Nucleus accumbens (tissue), 56 donors: Measurements from ENCODE around the gene ZNRF1.
"Not testable (repeated sequence)": the region's sequence is repeated elsewhere in the genome, so short reads cannot be mapped to it uniquely, and the experiment has no call there.

Experiments
- DNase-seq, 56 donors: peaks; one replicate each; lab custom pipeline; 2025; lab: John Stamatoyannopoulos, UW

ZNRF1 gene

DNA sequence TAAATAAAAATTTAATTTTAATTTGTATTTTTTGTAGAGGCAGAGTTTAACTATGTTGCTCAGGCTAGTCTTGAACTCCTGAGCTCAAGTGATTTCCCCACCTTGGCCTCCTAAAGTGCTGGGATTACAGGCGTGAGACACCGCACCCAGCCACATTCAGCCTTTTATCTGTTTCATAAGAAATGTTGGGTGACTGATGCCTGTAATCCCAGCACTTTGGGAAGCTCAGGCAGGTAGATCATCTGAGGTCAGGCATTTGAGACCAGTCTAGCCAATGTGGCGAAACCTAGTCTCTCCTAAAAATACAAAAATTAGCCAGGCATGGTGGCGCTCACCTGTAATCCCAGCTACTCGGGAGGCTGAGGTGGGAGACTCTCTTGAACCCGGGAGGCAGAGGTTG is 92.1 kb downstream of the ZNRF1 start:
- not testable (repeated sequence) for DNase-seq

- DNase-seq = not testable (repeated sequence)
Measured at GRCh38 chr16:75091619-75092018, 92.8 kb downstream of the ZNRF1 start.

- no peak for DNase-seq
Measured at GRCh38 chr16:75092777-75093176, 94.0 kb downstream of the ZNRF1 start.

DNA sequence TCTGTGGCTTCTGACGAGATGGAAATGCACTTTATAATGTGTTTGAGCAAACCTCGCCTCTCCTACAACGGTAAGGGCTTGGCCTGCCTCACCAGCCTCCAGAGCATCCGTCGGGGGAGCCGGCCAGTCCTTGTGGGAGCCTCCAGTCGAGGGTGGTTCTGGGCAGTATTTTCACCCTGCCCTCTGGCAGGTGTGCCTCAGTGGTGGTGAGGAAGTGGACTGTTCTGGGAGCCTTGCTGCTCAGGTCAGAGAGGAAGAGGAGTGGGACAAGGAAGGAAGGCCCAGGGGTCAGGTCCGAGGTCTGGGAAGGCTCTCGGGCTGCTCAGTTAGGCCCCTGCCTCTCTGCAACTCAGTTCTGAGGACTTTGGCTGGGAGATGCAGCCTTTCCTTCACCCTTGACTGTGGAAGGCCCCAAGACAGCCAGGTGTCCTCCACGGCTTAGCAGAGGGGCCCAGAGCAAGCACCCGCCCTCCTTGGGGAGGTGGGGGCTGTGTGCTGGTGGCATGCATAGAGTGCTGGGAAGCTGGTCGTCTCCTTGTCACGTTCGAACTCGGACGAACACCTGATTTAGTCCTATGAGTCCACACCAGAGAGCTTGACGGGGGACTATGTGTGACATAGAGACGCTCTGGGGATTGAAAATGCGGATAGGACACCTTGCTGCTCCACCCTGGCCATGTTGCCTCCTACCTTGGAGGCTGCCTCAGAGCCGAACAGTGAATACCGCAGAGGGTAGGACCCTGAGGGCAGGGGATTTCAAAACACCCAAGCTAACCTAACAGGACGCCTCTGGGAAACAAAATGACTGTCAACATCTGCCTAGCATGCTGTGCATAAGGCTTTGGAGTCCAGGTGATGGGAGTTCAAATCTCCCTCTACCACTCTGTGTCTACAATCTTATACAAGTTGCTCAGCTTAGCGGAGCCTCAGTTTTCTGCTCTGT is 95.0 kb downstream of the ZNRF1 start:
- DNase-seq = no peak

- peak in 18 of 56 donors; percentile 9 to 73 (median 28) for DNase-seq
Measured at GRCh38 chr16:75095204-75095621, 96.4 kb downstream of the ZNRF1 start.

GRCh38 chr16:75096656-75097055 is 97.8 kb downstream of the ZNRF1 start:
- no peak for DNase-seq

GRCh38 chr16:75097191-75097761 is 98.5 kb downstream of the ZNRF1 start:
- no peak for DNase-seq

- DNase-seq = peak in 7 of 56 donors; percentile 14 to 38 (median 21)
Measured at GRCh38 chr16:75097941-75098901, 99.4 kb downstream of the ZNRF1 start.

DNA sequence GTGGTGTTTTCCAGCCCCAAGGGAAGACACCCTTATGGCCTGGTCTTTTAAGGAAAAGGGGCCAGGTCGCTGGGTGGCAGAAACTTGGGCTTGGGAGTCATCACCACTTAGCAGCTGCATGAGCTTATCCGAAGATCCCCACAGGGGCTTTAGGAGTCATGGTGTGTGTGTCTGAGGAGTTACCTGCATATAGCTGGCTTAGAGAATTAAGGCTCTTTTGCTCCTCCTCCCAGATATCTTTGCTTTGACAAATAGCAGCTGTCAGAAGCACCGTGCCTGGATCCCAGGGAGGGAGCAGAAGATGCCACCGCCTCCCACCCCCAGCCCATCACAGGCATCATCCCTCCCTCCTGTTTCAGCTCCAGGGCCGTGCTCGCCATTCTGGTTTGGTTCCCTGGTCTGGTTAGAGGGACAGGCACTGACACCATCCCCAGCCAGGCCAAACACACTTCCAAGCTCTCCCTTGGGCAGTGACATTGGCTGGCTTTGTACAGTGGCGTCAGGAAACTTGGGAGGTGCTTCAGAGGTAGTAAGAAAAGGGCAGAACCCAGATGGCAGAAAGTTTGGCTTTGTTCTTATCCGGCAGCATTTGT is 100.3 kb downstream of the ZNRF1 start:
- DNase-seq = no peak

DNA sequence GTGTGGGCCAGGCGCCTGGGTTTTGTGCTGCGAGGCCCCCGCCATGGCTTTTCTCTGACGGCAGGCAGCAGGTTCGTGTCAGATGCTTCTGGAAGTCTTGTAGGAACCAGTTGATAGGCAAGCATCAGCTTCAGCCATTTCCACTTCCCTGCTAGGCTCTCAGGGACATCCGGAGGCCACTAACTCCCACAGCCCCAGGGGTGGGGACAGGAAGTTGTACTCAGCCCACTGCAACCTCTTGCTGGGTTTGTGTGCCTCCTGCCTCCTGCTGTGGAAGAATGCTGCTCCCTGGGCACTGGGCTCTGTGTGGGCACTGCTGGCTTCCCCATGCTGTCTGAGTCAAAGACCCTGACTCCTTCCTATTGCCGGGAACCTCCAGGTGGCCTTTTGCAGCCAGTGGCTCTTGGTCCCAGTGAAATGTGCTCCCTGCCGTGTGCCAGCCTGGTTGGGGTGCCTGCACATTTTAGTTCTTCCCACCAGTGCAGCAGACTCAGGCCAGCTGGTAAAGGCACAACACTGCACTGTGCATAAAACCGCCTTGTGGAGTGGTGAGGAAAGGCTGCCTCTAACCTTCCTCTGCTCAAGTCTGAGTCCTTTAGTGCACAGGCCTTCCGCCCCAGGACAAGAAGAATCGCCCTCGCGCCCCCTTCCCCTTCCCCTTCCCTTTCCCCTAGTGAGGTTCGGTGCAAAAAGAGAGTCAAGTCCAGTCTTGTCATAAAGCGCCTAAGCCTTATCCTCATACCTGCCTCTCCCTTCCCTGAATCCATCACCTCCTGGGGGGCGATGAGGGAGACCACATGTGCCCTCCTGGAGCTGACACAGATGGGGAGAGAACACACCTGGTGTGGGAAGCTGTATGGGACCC is 101.1 kb downstream of the ZNRF1 start:
- peak in 1 of 56 donors; percentile 22 for DNase-seq

- DNase-seq = no peak
Measured at GRCh38 chr16:75100603-75100990, 101.8 kb downstream of the ZNRF1 start.

GRCh38 chr16:75101635-75102034 is 102.8 kb downstream of the ZNRF1 start:
- DNase-seq = no peak

DNA sequence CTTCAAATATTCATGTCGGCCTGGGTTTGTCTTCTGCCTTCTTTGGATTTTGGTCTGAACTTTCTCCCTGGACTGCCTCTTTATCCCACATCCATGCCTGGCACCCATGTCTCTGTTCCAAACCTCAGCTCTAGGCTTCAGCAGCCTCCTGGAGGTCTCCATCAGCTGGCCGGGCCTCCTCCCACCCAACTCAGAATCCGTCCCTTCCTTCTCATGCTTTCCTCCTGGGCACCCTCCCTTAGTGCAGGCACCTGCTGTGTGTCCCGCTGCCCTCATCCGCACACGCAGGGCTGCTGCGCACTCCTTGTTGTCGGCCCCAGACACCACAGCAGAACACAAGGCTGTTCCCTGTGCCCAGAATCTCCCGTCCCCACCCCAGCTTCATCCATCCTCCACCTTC is 103.8 kb downstream of the ZNRF1 start:
- DNase-seq = no peak

GRCh38 chr16:75103994-75104393 is 105.2 kb downstream of the ZNRF1 start:
- no peak for DNase-seq

DNA sequence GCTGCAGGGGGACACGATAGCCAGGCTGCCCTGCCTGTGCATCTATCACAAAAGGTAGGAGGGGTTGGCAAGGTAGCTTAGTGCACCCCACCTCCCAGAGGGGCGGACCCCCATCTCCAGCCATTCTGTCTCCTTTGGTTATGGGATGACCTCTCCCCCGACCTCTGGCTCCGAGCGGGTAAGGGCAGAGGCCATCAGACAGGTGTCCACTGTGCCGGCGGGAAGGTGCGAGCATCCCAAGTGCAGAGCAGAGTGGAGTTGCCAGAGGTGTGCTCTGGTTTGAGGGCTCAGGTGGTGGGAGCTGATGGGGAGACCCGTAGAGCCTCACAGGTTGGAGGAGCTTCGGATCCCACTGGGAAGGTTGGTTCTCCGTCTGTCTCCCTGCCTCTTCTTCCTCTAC is 106.0 kb downstream of the ZNRF1 start:
- no peak for DNase-seq

DNA sequence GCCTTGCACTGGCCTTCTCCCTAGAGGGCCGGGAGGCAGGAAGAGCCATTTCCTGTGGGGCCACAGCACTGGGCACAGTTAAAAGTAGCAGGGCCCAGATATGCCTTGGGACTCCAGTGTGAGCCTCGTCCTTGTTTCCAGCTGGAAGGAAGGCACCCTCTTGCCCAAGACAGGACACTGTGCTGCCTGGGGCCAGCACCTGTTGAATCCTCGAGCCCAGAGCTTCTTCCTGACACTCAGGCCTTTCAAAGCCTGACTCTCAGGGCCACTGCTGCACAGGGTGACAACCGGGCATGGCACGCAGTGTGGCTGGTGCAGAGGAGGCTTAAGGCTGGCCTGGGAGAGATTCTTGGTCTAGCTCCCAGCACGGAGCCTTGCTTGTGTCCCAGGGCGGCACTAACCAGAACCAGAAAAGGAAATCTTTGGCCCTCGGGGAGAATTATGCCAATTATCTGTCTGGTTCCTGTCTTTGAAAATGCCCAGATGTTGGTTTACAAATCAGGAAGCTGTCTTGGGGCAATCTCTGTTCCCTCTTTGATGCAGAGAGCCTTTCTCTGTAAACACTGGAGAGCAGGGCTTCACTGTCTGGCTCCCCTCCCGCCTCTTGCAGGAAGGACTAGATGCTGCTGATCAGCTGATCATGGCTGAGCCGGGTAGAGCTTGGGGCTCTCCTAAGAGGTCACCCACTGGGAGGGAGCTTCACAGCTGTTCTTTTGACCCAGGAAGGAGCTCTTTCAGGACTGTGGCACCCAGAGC is 106.7 kb downstream of the ZNRF1 start:
- peak in 39 of 56 donors; percentile 15 to 75 (median 47) for DNase-seq

GRCh38 chr16:75106351-75107274 is 107.8 kb downstream of the ZNRF1 start:
- no peak for DNase-seq
